Measurements from ENCODE around the gene PSMD14. TPM values are rescaled to one million over a fixed set of nuclear protein-coding genes. Genes with fewer than 3 reads are reported as not detected.
A peak's percentile ranks its signal among the peaks of the same experiment; 100 is the strongest.

PSMD14 gene
- total and polyA plus RNA-seq, 2 of the 8 experiments (the other 6 are each of a cell fraction or from before 2014, with no cell fraction given), result 53.9 to 88.7 TPM

DNA sequence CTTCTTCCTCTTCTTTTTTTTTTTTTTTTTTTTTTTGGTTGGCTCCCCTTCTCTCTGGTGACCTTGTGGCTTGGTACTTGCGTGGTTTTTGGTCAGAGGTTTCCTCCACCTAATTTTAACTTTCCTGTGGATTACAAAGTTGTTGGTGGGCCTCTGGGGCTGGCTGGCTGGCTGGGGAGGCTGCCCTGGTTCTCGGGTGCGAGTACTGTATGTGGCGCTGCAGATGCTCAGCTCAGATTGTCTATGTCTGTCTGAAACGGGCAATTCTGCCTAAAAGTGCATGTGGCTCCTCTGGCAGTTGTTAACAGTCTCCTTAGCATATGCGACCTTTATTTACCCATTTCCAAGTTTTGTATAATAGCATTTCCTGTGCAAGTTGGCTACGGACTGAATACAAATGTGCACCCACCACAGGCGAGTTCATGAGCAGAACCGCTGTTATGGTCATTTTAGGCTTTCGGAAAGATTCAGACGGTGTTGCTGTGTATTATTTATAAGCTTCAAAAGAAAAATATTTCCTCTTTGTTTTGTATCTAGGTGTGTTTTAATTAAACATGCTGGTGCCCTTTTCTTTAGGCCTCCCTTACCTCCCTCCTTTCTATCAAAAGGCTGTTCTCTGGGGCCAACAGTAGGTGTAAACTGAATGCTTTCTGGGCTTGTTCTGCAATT lies 112.3 kb downstream of the PSMD14 start:
- H3K9me3 ChIP-seq (ENCODE audit: insufficient read depth in 2 of 2, low read depth in 1 of 2, low read length in 1 of 2), result no peaks in the 10 kb centered on the region
- H3K9ac ChIP-seq (replicated peaks in 1 of 4; ENCODE audit: extremely low read depth in 1 of 4, low read depth in 3 of 4, low read length in 3 of 4), result no peak overlapping the region
- peaks cover 12 to 25% (median 17%) of the 10 kb centered on the region in 4 experiments; a peak in 6 of 7 replicates for H3K4me1 ChIP-seq (replicated peaks in 1 of 4; ENCODE audit: control insufficient read depth in 3 of 4, insufficient read depth in 4 of 4, low read length in 3 of 4)
- 17% methylated on average over 11 of the region's 11 CpGs; no CpG with 5 or more reads in 1 of the 2 experiments for WGBS, 2 experiments (ENCODE audit: extremely low coverage in 1 of 2, insufficient coverage in 1 of 2, insufficient read length in 1 of 2, insufficient replicate concordance in 2 of 2, low coverage in 1 of 2, low lambda C conversion rate in 2 of 2, missing lambda C conversion rate in 1 of 2)
- no peak overlapping the region for H2BK20ac ChIP-seq (ENCODE audit: low read length)
- H4K5ac ChIP-seq (ENCODE audit: insufficient read length, low read depth, low read length), result no peak overlapping the region
- no peak overlapping the region for H2AK5ac ChIP-seq (ENCODE audit: low read depth, low read length)
- no peak overlapping the region for H2BK120ac ChIP-seq (replicated peaks; ENCODE audit: low read depth, low read length)
- no peak overlapping the region for H3K23ac ChIP-seq (ENCODE audit: insufficient read length)
- no peak overlapping the region for H3K14ac ChIP-seq (ENCODE audit: insufficient read length)
- no peak overlapping the region for H3K4ac ChIP-seq (replicated peaks; ENCODE audit: insufficient read length, low read depth, low read length)
- no peak overlapping the region for H2BK12ac ChIP-seq (ENCODE audit: low read depth, low read length)
- H2BK5ac ChIP-seq (ENCODE audit: low read depth, low read length), result no peak overlapping the region
- peaks cover 8% of the 10 kb centered on the region for H3K23me2 ChIP-seq (ENCODE audit: low read depth, low read length)
- peaks cover 3 to 34% of the 10 kb centered on the region in 2 experiments for H4K20me1 ChIP-seq (replicated peaks in 1 of 2; ENCODE audit: control insufficient read depth in 1 of 2, insufficient read depth in 2 of 2, low read length in 2 of 2)
- no peak overlapping the region for H3K4me3 ChIP-seq (ENCODE audit: extremely low read depth in 1 of 4, insufficient read depth in 2 of 4, low read depth in 3 of 4, low read length in 4 of 4)
- no peak overlapping the region for H2AFZ ChIP-seq (ENCODE audit: low read length)
- DNase-seq (ENCODE audit: low read depth in 1 of 2, low spot score in 2 of 2), result no peak
- ChIA-PET POLR2A (ENCODE audit: partially characterized antibody) (interaction anchor here (1.2 kb wide), 1 partner anchor 112 kb away, joined by 3 read pairs; the partner anchor contains the start of gene PSMD14), CTCF (ENCODE audit: partially characterized antibody) (interaction anchor here (0.9 to 1.0 kb wide), 2 partner anchors 139 to 186 kb away, joined by 3 read pairs; no protein-coding TSS in a partner anchor)
- H3K27ac ChIP-seq (ENCODE audit: low read depth, low read length), result no peak overlapping the region
- H3K79me2 ChIP-seq (ENCODE audit: control insufficient read depth in 1 of 2, insufficient read depth in 2 of 2, low read length in 2 of 2), result no peaks in the 10 kb centered on the region
- no peaks in the 10 kb centered on the region; a peak in 1 of 8 replicates for H3K36me3 ChIP-seq (ENCODE audit: control insufficient read depth in 2 of 4, insufficient read depth in 4 of 4, low read length in 3 of 4)
- TF ChIP-seq RNF2 (IDR thresholded peaks at IDR 0.05; ENCODE audit: borderline replicate concordance, low read depth, low read length, missing control alignments, poor library complexity, severe bottlenecking) (peak; percentile 100), EZH2 (IDR thresholded peaks at IDR 0.05; ENCODE audit: low read depth, low read length, severe bottlenecking) (peak; percentile 78), SUZ12 (IDR thresholded peaks at IDR 0.05; ENCODE audit: low read length) (peak; percentile 91; the same call in 1 of the 2 replicates), KDM5A (IDR thresholded peaks at IDR 0.05; ENCODE audit: low read length) (no peak), CBX8 (IDR thresholded peaks at IDR 0.05; ENCODE audit: borderline replicate concordance, low read depth, low read length) (peak; percentile 74)
- H3K27me3 ChIP-seq (replicated peaks in 1 of 4; ENCODE audit: control insufficient read depth in 3 of 4, extremely low read depth in 1 of 4, insufficient read depth in 3 of 4, low read length in 3 of 4), result peaks cover 88 to 100% (median 98%) of the 10 kb centered on the region in 4 experiments
- no peak overlapping the region for H3K56ac ChIP-seq (replicated peaks; ENCODE audit: insufficient read length, low read depth, low read length)
- no peak overlapping the region for H2BK15ac ChIP-seq (ENCODE audit: low read length)
- no peak overlapping the region for H3K18ac ChIP-seq (ENCODE audit: extremely low read depth, low read length)
- FAIRE-seq, result no peak
- H3K4me2 ChIP-seq (ENCODE audit: insufficient read depth in 1 of 2, low read depth in 2 of 2, low read length in 2 of 2), result no peak overlapping the region
- H3K79me1 ChIP-seq (ENCODE audit: low read depth, low read length), result no peaks in the 10 kb centered on the region
- H4K8ac ChIP-seq (ENCODE audit: extremely low read depth, insufficient read depth, low read length), result no peak overlapping the region
- no peak overlapping the region for H4K91ac ChIP-seq (replicated peaks; ENCODE audit: insufficient read length, low read length)

Measured in H1 (cell line).